Measurements from ENCODE around the gene CHRDL1.

DNA sequence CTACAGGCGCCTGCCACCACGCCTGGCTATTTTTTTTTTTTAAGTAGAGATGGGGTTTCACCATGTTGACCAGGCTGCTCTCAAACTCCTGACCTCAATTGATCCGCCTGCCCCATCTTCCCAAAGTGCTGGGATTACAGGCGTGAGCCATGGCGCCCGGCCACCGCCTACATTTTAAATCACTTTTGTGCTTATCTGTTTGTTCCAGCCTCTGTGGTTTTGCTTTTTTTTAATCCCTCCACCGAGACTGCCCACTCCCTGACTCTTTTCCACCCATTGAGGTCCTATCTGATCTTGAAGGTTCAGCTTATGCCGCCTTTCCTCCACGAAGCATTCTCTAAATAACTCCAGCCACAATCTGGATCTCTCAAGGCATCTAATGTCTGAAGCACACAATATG lies 73.5 kb downstream of the CHRDL1 start:
- TF ChIP-seq, protein P1, sequence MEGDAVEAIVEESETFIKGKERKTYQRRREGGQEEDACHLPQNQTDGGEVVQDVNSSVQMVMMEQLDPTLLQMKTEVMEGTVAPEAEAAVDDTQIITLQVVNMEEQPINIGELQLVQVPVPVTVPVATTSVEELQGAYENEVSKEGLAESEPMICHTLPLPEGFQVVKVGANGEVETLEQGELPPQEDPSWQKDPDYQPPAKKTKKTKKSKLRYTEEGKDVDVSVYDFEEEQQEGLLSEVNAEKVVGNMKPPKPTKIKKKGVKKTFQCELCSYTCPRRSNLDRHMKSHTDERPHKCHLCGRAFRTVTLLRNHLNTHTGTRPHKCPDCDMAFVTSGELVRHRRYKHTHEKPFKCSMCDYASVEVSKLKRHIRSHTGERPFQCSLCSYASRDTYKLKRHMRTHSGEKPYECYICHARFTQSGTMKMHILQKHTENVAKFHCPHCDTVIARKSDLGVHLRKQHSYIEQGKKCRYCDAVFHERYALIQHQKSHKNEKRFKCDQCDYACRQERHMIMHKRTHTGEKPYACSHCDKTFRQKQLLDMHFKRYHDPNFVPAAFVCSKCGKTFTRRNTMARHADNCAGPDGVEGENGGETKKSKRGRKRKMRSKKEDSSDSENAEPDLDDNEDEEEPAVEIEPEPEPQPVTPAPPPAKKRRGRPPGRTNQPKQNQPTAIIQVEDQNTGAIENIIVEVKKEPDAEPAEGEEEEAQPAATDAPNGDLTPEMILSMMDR (IDR thresholded peaks at IDR 0.05): no peak
- TF ChIP-seq EZH2 (IDR thresholded peaks at IDR 0.05; ENCODE audit: borderline replicate concordance, insufficient read depth, low read depth, low read length, poor library complexity, severe bottlenecking): no peak
